Retinal pigment epithelial cell (primary cell): ENCODE results near the gene GOLGA8B.
A peak's percentile ranks its signal among the peaks of the same experiment; 100 is the strongest.
"Not testable (repeated sequence)": the region's sequence is repeated elsewhere in the genome, so short reads cannot be mapped to it uniquely, and the experiment has no call there.

Experiments
- DNase-seq: peaks from one replicate; pipeline ENCODE4 v3.0.0-alpha.2; 2010; ENCODE audit warnings: low read depth
- H3K4me3 ChIP-seq: 2 replicates; pipeline ENCODE4 v1.5.1; 2011; ENCODE audit warnings: mild to moderate bottlenecking, low read length, control low read depth, moderate library complexity
- CTCF ChIP-seq: conservative IDR thresholded peaks from 2 replicates; pipeline ENCODE4 v1.5.1; 2011; ENCODE audit warnings: low read depth, low read length, control low read depth, inconsistent platforms

GOLGA8B gene

GRCh38 chr15:34582461-34583371, 735 bp downstream of the GOLGA8B start:
- no peak for TF ChIP-seq CTCF
- H3K4me3 ChIP-seq, result peak overlapping the region; percentile 70
- DNase-seq, result no peak

- H3K4me3 ChIP-seq, result peak overlapping the region; percentile 70
- not testable (repeated sequence) for DNase-seq
Observed at GRCh38 chr15:34581687-34582460, 1.6 kb downstream of the GOLGA8B start.

- TF ChIP-seq CTCF, result no peak
- H3K4me3 ChIP-seq, result no peak overlapping the region
- no peak for DNase-seq
Observed at GRCh38 chr15:34581043-34581365, 2.4 kb downstream of the GOLGA8B start.

- not testable (repeated sequence) for DNase-seq, H3K4me3 ChIP-seq
Observed at GRCh38 chr15:34580251-34581042, 3.0 kb downstream of the GOLGA8B start.

- no peak for TF ChIP-seq CTCF
- no peak for DNase-seq
- no peak overlapping the region for H3K4me3 ChIP-seq
Observed at GRCh38 chr15:34578283-34578674, 5.2 kb downstream of the GOLGA8B start.

GRCh38 chr15:34577658-34578282, 5.7 kb downstream of the GOLGA8B start:
- DNase-seq, H3K4me3 ChIP-seq: not testable (repeated sequence)

- DNase-seq, H3K4me3 ChIP-seq: not testable (repeated sequence)
Observed at GRCh38 chr15:34575035-34575434, 8.4 kb downstream of the GOLGA8B start.

- not testable (repeated sequence) for DNase-seq, H3K4me3 ChIP-seq
Observed at GRCh38 chr15:34572921-34573320, 10.5 kb downstream of the GOLGA8B start.

- DNase-seq, H3K4me3 ChIP-seq: not testable (repeated sequence)
Observed at GRCh38 chr15:34572019-34572641, 11.3 kb downstream of the GOLGA8B start.

- not testable (repeated sequence) for DNase-seq
Observed at GRCh38 chr15:34569670-34570396, 13.6 kb downstream of the GOLGA8B start.

GRCh38 chr15:34567174-34567573, 16.3 kb downstream of the GOLGA8B start:
- not testable (repeated sequence) for DNase-seq

More at GRCh38 chr15:34569670-34570396, 13.6 kb downstream of the GOLGA8B start:
- not testable (repeated sequence) for H3K4me3 ChIP-seq

GRCh38 chr15:34564711-34565110, 18.7 kb downstream of the GOLGA8B start:
- not testable (repeated sequence) for H3K4me3 ChIP-seq, DNase-seq

More at GRCh38 chr15:34567174-34567573, 16.3 kb downstream of the GOLGA8B start:
- H3K4me3 ChIP-seq, result not testable (repeated sequence)

- H3K4me3 ChIP-seq, DNase-seq: not testable (repeated sequence)
Observed at GRCh38 chr15:34560814-34561213, 22.6 kb downstream of the GOLGA8B start.

- H3K4me3 ChIP-seq, DNase-seq: not testable (repeated sequence)
Observed at GRCh38 chr15:34559764-34560163, 23.7 kb downstream of the GOLGA8B start.
